Measurements from ENCODE around the gene GYG1.

GYG1 gene

DNA sequence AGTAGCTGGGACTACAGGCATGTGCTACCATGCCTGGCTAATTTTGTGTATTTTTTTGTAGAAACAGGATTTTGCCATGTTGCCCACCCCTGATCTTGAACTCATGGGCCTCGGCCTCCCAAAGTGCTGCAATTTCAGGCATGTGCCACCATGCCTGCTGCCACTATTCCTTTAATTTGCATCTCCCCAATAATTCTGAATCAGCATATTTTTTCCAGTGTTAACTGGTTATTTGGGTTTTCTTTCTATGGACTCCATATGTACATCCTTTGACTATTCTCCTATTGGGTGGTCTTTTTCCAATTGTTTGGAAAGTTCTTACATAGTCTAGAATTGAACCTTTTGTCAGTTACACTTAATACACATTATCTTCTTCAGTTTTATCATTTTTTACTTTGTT, 66.9 kb downstream of the GYG1 start:
- H3K4me1 Mint-ChIP-seq (ENCODE audit: low read depth) = no peaks in the 10 kb centered on the region
- peaks cover 39% of the 10 kb centered on the region for H3K36me3 Mint-ChIP-seq (ENCODE audit: low read depth)
- H3K27me3 Mint-ChIP-seq (ENCODE audit: low read depth) = no peaks in the 10 kb centered on the region
- H3K9me3 Mint-ChIP-seq = peaks cover 5% of the 10 kb centered on the region
- H3K27ac Mint-ChIP-seq = no peak overlapping the region
- H3K4me3 Mint-ChIP-seq = no peak overlapping the region

DNA sequence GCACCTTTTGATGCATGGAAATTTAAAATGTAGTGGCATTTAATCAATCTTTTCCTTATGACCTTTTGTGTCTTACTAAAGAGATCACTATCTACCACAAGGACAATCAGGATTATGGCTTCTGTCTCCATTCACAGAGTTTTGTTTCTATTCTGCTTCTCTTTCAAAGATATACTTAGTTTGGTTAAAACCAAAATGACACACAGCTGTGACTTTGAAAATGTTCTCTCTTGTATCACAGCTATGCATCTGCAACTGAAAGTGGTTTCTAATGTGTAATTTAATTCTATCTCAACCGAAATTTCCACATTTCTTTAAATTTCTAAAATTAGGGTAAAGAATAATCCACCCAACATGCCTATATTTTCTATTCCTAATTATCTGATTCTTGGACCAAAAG, 67.3 kb downstream of the GYG1 start:
- Mint-ChIP-seq H3K27ac (no peak overlapping the region), H3K36me3 (ENCODE audit: low read depth) (peaks cover 37% of the 10 kb centered on the region), H3K27me3 (ENCODE audit: low read depth) (no peaks in the 10 kb centered on the region), H3K4me1 (ENCODE audit: low read depth) (no peaks in the 10 kb centered on the region), H3K4me3 (no peak overlapping the region), H3K9me3 (peaks cover under 1% of the 10 kb centered on the region)

DNA sequence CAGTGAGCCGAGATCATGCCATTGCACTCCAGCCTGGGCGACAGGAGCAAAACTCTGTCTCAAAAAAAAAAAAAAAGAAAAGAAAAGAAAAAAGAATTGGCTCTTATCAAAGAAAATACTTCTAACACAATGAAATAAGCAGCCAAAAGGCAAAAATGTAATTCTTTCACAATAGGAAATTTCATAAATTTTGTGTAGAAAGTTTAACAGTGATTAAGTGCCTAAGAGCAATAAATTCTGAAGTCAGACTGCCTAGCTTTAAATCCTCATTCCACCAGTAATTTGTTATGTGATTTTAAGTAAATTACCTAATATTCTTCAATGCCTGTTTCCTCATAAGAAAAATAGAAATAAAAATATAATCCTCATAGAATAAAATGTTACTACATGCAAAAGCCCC, 70.4 kb downstream of the GYG1 start:
- Mint-ChIP-seq H3K36me3 (ENCODE audit: low read depth) (peaks cover 19% of the 10 kb centered on the region), H3K27ac (no peak overlapping the region), H3K4me3 (no peak overlapping the region), H3K27me3 (ENCODE audit: low read depth) (no peaks in the 10 kb centered on the region), H3K4me1 (ENCODE audit: low read depth) (no peaks in the 10 kb centered on the region), H3K9me3 (no peaks in the 10 kb centered on the region)

DNA sequence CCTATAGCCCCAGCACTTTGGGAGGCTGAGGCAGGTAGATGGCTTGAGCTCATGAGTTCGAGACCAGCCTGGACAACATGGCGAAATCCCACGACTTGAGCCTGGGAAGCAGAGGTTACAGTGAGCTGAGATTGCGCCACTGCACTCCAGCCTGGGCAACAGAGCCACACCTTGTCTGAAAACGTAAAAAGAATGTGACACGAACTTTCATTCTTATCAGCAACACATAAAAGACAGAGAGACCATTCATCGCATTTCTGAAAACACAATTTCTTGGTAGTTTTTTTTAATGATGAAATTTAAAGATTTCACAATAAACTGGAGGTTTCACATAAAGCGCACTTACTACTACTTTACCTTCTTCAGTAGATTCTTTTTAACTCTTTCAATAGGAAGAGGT, 76.5 kb downstream of the GYG1 start:
- no peaks in the 10 kb centered on the region for H3K4me1 Mint-ChIP-seq (ENCODE audit: low read depth)
- peaks cover 12% of the 10 kb centered on the region for H3K36me3 Mint-ChIP-seq (ENCODE audit: low read depth)
- H3K27me3 Mint-ChIP-seq (ENCODE audit: low read depth) = no peaks in the 10 kb centered on the region
- no peak overlapping the region for H3K27ac Mint-ChIP-seq
- no peaks in the 10 kb centered on the region for H3K9me3 Mint-ChIP-seq
- no peak overlapping the region for H3K4me3 Mint-ChIP-seq
